Suprapubic skin (tissue), 4 donors: Measurements from ENCODE around the gene GJB3.

Source experiments
- CTCF ChIP-seq, 2 donors: fragments of 200-600 bp in 1 of 2; fragments of 450-650 bp in 1 of 2; sonication (generic) in 1 of 2; IDR thresholded peaks; one replicate each; pipeline ENCODE4 v1.5.1; 2016 to 2019; ENCODE audit warnings: antibody characterized with exemption in 2 of 2, mild to moderate bottlenecking in 1 of 2, moderate library complexity in 1 of 2
- POLR2A ChIP-seq, 2 donors: fragments of 450-650 bp; IDR thresholded peaks; one replicate each; pipeline ENCODE4 v1.6.1; 2017; ENCODE audit warnings: antibody characterized with exemption in 2 of 2, mild to moderate bottlenecking in 2 of 2, moderate library complexity in 2 of 2
- POLR2AphosphoS5 ChIP-seq, 3 donors: sonication (generic); formaldehyde crosslinking; IDR thresholded peaks; one replicate each; pipeline ENCODE4 v1.6.1; 2017; ENCODE audit warnings: antibody characterized with exemption in 3 of 3

- TF ChIP-seq POLR2A (IDR thresholded peaks at IDR 0.05) (no peak), POLR2AphosphoS5 (IDR thresholded peaks at IDR 0.05) (no peak), CTCF (IDR thresholded peaks at IDR 0.05) (no peak)
These were observed 10.0 kb upstream of the GJB3 start for GRCh38 chr1:34770891-34771504.
